GM19025 (cell line): ENCODE measurements around the gene TTLL7.

Experiments
- ATAC-seq: cut with Tn5 transposase; IDR thresholded peaks from one replicate; pipeline ENCODE4 v1.9.1; 2021; ENCODE audit warnings: mild to moderate bottlenecking, low read depth, moderate library complexity; ENCODE audit not compliant: unreplicated experiment

TTLL7 gene

DNA sequence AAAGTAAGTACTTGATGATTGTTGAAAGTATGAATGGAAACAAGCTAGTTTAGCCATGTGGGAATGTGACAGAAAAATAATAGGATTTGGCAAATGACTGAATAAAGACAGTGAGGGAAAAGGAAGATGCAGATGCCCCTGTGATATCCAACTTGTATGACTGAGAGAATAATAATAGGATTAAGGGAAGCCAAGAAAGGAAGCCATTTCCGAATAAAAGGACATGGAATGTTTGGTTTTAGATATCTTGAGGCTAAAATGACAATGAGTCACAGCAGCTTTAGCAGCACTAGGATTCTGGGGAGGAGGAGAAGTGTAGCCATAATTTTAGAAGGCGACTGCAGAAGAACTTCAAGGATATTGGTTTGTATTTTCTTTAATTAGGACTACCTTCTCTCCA, 109.2 kb downstream of the TTLL7 start:
- no peak for ATAC-seq

- ATAC-seq = no peak
Measured at GRCh38 chr1:83887483-83887882, 111.4 kb downstream of the TTLL7 start.

GRCh38 chr1:83883979-83884378, 115.0 kb downstream of the TTLL7 start:
- no peak for ATAC-seq

- ATAC-seq = no peak
Measured at GRCh38 chr1:83882906-83883305, 116.0 kb downstream of the TTLL7 start.

- no peak for ATAC-seq
Measured at GRCh38 chr1:83872515-83872914, 126.4 kb downstream of the TTLL7 start.

DNA sequence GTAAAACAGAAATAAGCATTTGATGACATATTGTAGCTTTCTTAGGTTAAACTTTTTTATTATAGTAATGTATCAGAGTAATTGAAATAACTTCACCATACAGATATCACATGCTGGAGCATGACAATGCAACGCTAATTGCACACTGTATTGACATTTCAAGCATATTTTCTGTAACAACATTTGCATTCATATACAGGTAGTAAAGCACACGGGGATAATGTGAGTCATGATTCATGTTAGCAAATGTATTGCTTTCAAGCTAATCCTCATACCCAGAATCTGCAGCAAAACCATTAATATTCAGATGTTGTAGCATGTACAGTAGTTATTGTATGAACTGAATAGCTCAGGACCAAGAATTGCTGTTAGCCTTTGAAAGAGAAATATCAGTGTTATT, 133.9 kb downstream of the TTLL7 start:
- ATAC-seq = no peak

DNA sequence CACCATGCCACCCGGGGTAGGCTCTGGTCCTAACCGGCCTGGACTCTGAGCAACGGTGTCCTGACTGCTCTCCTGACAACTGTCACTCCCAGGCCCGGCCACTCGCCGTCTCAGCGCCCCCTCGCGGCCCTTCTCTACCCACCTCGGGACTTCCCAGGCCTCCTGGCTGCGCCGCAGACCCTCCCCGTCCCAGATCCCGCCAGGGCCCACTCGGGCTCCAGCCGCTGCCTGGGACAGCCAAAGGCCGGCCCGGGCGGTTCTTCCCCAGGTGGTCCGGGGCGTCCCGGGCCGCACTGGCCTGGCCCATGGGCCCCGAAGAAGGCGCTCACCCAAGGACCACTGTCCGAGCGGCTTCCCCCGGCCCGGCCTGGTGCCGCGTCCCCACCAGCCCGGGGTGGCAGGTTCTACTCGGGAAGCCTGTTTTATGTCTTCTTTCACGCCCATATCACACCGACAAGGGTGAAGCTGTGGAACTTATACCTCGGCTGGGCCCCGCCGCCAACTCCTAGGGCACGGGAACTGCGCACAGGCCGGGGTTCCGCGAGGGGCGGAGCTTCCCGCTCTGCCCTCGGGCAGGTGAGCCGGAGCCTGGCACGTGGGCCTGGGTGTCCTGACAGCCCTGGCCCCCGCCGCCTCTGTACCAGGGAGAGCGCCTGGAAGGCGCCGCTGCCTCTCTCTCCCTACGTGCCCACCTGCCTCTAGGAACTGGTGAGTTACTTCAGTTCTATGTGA, 138.3 kb downstream of the TTLL7 start:
- ATAC-seq = peak; percentile 95

DNA sequence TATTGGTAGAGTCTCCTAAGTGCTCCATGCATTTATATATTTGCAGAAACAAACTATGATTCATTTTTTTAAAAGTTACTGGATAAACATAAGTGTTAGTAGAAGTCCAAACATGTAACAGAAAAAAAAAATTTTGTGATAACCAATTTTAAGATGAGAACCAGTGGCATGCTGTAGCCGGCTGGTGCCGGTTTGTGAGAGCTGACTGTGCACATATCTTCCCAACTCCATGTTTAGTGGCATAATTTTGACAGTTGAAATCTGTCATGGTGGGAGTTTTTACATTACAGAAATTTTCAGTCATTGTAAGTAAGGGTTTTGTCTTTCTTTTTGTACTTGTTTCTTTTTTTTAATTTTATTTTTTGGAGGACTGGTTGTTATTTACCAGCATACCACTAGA, 141.2 kb downstream of the TTLL7 start:
- no peak for ATAC-seq

DNA sequence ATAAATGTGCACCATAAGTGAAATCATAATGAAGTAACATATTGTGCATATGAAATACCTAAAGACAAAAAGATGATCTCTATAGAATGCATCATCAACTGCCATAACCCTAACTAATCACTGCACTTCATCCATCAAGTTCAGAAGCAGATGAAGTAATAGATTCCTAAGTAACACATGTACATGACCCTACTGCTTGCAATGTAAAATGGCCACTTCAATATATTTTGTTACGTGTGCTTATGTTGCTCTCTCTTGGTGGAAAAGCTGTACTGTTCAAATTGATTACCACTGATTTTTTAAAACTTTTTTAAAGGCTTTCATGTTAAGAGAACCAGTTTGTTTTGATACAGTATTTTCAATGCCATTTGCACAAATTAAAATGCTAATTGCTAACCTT, 141.8 kb downstream of the TTLL7 start:
- no peak for ATAC-seq

- no peak for ATAC-seq
Measured at GRCh38 chr1:83856381-83856780, 142.6 kb downstream of the TTLL7 start.

DNA sequence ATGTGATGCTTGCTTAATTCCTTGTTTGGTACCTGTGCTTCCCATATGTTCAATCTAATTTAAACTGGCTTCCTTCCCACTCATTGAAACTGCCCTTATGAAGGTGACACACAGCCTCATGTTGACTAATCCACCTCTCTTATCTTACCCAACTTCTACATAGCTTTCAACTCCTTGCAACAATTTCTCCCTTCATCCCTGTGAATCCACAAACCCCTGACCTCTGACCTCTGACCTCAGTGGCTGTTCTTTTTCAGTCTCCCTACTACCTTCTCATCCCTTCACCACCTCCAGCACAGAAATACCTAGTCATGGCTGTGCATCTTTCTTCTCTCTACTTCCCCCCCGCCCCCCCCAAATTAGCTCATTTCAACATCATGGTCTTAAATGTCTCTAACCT, 144.5 kb downstream of the TTLL7 start:
- ATAC-seq = no peak

GRCh38 chr1:83850834-83851233, 148.1 kb downstream of the TTLL7 start:
- peak; percentile 38 for ATAC-seq

GRCh38 chr1:83849191-83850061, 149.5 kb downstream of the TTLL7 start:
- ATAC-seq = no peak

DNA sequence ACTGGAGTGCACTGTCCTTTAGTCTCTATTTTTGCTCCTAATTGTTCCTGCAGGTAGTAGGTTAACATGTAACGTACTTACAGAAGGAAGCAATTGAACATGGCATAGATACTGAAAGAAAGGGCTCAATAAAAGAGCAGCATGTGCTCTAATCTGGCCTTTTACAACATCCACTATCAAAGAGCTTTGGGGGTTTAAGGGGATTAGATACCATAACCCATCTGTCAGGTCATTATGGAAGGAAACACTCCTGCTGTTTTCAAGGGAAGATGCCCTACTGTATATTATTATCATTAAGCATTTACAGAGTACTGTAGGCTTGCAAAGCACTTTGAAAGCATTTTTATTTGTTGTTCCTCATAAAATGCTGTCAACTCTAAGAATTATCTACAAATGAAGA, 152.8 kb downstream of the TTLL7 start:
- no peak for ATAC-seq

GRCh38 chr1:83845437-83846071, 153.4 kb downstream of the TTLL7 start:
- no peak for ATAC-seq

GRCh38 chr1:83844546-83844945, 154.4 kb downstream of the TTLL7 start:
- ATAC-seq = no peak

GRCh38 chr1:83839566-83840173, 159.3 kb downstream of the TTLL7 start:
- ATAC-seq = no peak

DNA sequence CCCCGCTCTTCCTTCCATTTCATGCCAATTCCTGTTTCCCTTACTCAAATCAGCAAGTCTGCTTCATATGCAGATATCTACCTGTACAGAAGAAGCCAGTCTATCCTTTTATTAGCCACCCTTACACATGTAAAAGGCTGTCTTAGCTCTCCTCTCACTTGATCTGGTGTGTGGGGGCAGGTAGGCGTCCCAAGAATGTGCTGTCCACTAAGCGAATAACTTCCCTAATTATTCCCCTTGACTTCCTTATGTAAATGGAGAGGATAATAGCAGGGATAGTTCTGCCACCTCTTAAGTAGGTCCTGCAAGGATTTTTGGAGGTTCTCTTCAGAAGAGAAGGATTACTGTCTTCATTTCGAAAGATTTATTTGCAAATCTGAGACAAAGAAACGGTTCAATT, 160.4 kb downstream of the TTLL7 start:
- ATAC-seq = no peak

GRCh38 chr1:83836543-83836942, 162.4 kb downstream of the TTLL7 start:
- no peak for ATAC-seq

DNA sequence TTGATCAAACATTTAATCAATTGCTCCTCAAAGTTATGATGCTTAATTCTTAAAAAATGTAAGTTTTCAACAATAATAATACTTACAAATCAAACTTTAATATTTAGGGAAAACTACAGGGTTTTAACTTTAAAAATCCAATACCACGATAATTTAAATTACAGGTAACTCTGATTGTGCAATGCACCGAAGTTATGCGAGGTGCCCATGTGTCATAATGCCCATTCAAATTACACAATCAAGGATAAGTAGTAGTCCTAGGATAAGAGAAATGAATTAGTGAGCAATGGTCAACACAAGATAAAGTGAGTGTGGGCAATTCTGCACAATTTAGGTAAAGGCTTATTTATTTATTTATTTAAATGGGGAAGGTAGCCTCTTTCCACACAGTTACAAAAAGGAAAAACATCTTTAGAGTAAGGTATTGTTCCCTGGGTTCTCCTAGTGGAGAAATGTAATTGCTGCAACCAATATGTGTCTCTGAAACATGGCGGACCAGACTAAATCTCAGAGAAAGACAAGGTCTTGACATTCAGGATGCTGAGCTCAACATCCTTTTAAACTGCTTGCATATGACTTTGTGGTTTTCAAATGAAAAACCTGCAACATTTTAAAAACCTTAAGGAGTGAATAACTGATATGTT, 164.2 kb downstream of the TTLL7 start:
- ATAC-seq = no peak

- ATAC-seq = no peak
Measured at GRCh38 chr1:83832194-83832593, 166.7 kb downstream of the TTLL7 start.
